Measurements from ENCODE around the gene SKOR1.

SKOR1 gene

GRCh38 chr15:67832031-67832551 lies 6.8 kb downstream of the SKOR1 start:
- H3K27ac Mint-ChIP-seq: no peak overlapping the region
- H3K4me1 Mint-ChIP-seq: peaks cover 53% of the 10 kb centered on the region
- H3K9me3 Mint-ChIP-seq: no peaks in the 10 kb centered on the region
- H3K36me3 Mint-ChIP-seq: no peaks in the 10 kb centered on the region
- no peak overlapping the region for H3K4me3 Mint-ChIP-seq
- H3K27me3 Mint-ChIP-seq: peaks cover 48% of the 10 kb centered on the region

GRCh38 chr15:67832897-67833709 lies 7.8 kb downstream of the SKOR1 start:
- H3K27ac Mint-ChIP-seq: no peak overlapping the region
- peaks cover 52% of the 10 kb centered on the region for H3K4me1 Mint-ChIP-seq

GRCh38 chr15:67833710-67834511 lies 8.6 kb downstream of the SKOR1 start:
- Mint-ChIP-seq H3K9me3 (no peaks in the 10 kb centered on the region), H3K36me3 (no peaks in the 10 kb centered on the region), H3K4me3 (peak overlapping the region; percentile 78), H3K27me3 (peaks cover 46% of the 10 kb centered on the region), H3K4me1 (peaks cover 51% of the 10 kb centered on the region), H3K27ac (peak overlapping the region; percentile 6)

More at GRCh38 chr15:67832897-67833709, 7.8 kb downstream of the SKOR1 start:
- H3K9me3 Mint-ChIP-seq: no peaks in the 10 kb centered on the region
- H3K4me3 Mint-ChIP-seq: peak overlapping the region; percentile 78
- H3K27me3 Mint-ChIP-seq: peaks cover 48% of the 10 kb centered on the region
- no peaks in the 10 kb centered on the region for H3K36me3 Mint-ChIP-seq

GRCh38 chr15:67834581-67835296 lies 9.4 kb downstream of the SKOR1 start:
- Mint-ChIP-seq H3K9me3 (no peaks in the 10 kb centered on the region), H3K4me3 (peak overlapping the region; percentile 78), H3K27me3 (peaks cover 42% of the 10 kb centered on the region), H3K36me3 (no peaks in the 10 kb centered on the region), H3K4me1 (peaks cover 52% of the 10 kb centered on the region), H3K27ac (no peak overlapping the region)

- peaks cover 37% of the 10 kb centered on the region for H3K27me3 Mint-ChIP-seq
- H3K4me1 Mint-ChIP-seq: peaks cover 47% of the 10 kb centered on the region
- H3K36me3 Mint-ChIP-seq: no peaks in the 10 kb centered on the region
- peak overlapping the region; percentile 78 for H3K4me3 Mint-ChIP-seq
- H3K9me3 Mint-ChIP-seq: no peaks in the 10 kb centered on the region
- no peak overlapping the region for H3K27ac Mint-ChIP-seq
Observed at GRCh38 chr15:67835297-67836133, 10.2 kb downstream of the SKOR1 start.

GRCh38 chr15:67836134-67836455 lies 10.8 kb downstream of the SKOR1 start:
- Mint-ChIP-seq H3K27ac (no peak overlapping the region), H3K36me3 (no peaks in the 10 kb centered on the region), H3K9me3 (no peaks in the 10 kb centered on the region), H3K4me1 (peaks cover 47% of the 10 kb centered on the region), H3K27me3 (peaks cover 32% of the 10 kb centered on the region), H3K4me3 (peak overlapping the region; percentile 78)

- H3K4me3 Mint-ChIP-seq: peak overlapping the region; percentile 78
- no peaks in the 10 kb centered on the region for H3K36me3 Mint-ChIP-seq
- H3K4me1 Mint-ChIP-seq: peaks cover 51% of the 10 kb centered on the region
- H3K9me3 Mint-ChIP-seq: no peaks in the 10 kb centered on the region
- H3K27me3 Mint-ChIP-seq: peaks cover 28% of the 10 kb centered on the region
- no peak overlapping the region for H3K27ac Mint-ChIP-seq
Observed at GRCh38 chr15:67836477-67836876, 11.2 kb downstream of the SKOR1 start.

- H3K4me1 Mint-ChIP-seq: peaks cover 53% of the 10 kb centered on the region
- peak overlapping the region; percentile 33 for H3K4me3 Mint-ChIP-seq
- H3K27me3 Mint-ChIP-seq: peaks cover 26% of the 10 kb centered on the region
- no peak overlapping the region for H3K27ac Mint-ChIP-seq
- no peaks in the 10 kb centered on the region for H3K36me3 Mint-ChIP-seq
- no peaks in the 10 kb centered on the region for H3K9me3 Mint-ChIP-seq
Observed at GRCh38 chr15:67836955-67837354, 11.6 kb downstream of the SKOR1 start.

GRCh38 chr15:67838789-67839332 lies 13.6 kb downstream of the SKOR1 start:
- H3K4me3 Mint-ChIP-seq: peak overlapping the region; percentile 97
- H3K27ac Mint-ChIP-seq: peak overlapping the region; percentile 56
- H3K9me3 Mint-ChIP-seq: no peaks in the 10 kb centered on the region
- H3K36me3 Mint-ChIP-seq: no peaks in the 10 kb centered on the region
- H3K27me3 Mint-ChIP-seq: peaks cover 13% of the 10 kb centered on the region
- H3K4me1 Mint-ChIP-seq: peaks cover 42% of the 10 kb centered on the region

GRCh38 chr15:67839499-67839928 lies 14.2 kb downstream of the SKOR1 start:
- Mint-ChIP-seq H3K9me3 (no peaks in the 10 kb centered on the region), H3K27ac (peak overlapping the region; percentile 98), H3K4me1 (peaks cover 36% of the 10 kb centered on the region), H3K4me3 (peak overlapping the region; percentile 97), H3K27me3 (peaks cover 9% of the 10 kb centered on the region), H3K36me3 (no peaks in the 10 kb centered on the region)

- peaks cover 7% of the 10 kb centered on the region for H3K27me3 Mint-ChIP-seq
- peak within 1 kb of the TSS; percentile 98 for H3K27ac Mint-ChIP-seq
- H3K4me1 Mint-ChIP-seq: peaks cover 34% of the 10 kb centered on the region
- no peaks in the 10 kb centered on the region for H3K9me3 Mint-ChIP-seq
- H3K36me3 Mint-ChIP-seq: no peaks in the 10 kb centered on the region
- H3K4me3 Mint-ChIP-seq: peak within 1 kb of the TSS; percentile 97
Observed at GRCh38 chr15:67839929-67840748, 14.8 kb downstream of the SKOR1 start, which contains the start of gene RNU6-1. Gene RNU6-1, minus strand, starts transcription at chr15:67840045.

- H3K4me3 Mint-ChIP-seq: peak overlapping the region; percentile 97
- H3K4me1 Mint-ChIP-seq: peaks cover 30% of the 10 kb centered on the region
Observed at GRCh38 chr15:67840749-67841512, 15.6 kb downstream of the SKOR1 start.

GRCh38 chr15:67841513-67841762 lies 16.1 kb downstream of the SKOR1 start:
- Mint-ChIP-seq H3K4me3 (peak overlapping the region; percentile 97), H3K9me3 (no peaks in the 10 kb centered on the region), H3K27ac (peak overlapping the region; percentile 89), H3K36me3 (no peaks in the 10 kb centered on the region), H3K27me3 (peaks cover under 1% of the 10 kb centered on the region), H3K4me1 (peaks cover 25% of the 10 kb centered on the region)

More at GRCh38 chr15:67840749-67841512, 15.6 kb downstream of the SKOR1 start:
- H3K27me3 Mint-ChIP-seq: peaks cover 5% of the 10 kb centered on the region
- H3K9me3 Mint-ChIP-seq: no peaks in the 10 kb centered on the region
- H3K27ac Mint-ChIP-seq: peak overlapping the region; percentile 98
- H3K36me3 Mint-ChIP-seq: no peaks in the 10 kb centered on the region

Data from activated naive CD4-positive, alpha-beta T cell treated with anti-CD3 and anti-CD28 coated beads, Interleukin-2, amount 50 U/mL, for 24 hours (primary cell).